NCI-H526 (cell line): ENCODE data around the gene DEFB121.

Source experiments
- DNase-seq, 2 experiments: peaks; one replicate each; lab custom pipeline; 2025; lab: John Stamatoyannopoulos, UW

Gene DEFB121

GRCh38 chr20:31363295-31363694 is 42.7 kb downstream of the DEFB121 start:
- DNase-seq: no peak

- DNase-seq: no peak
These were observed 50.0 kb downstream of the DEFB121 start for GRCh38 chr20:31355981-31356380.
